Loucy (cell line): ENCODE results near the gene MAD1L1.

ENCODE experiments used
- H2AFZ ChIP-seq: fragments of 200-600 bp; sonication (generic); 2 replicates; pipeline ENCODE4 v1.6.0; 2016; ENCODE audit warnings: antibody characterized with exemption, mild to moderate bottlenecking, low read length, moderate library complexity
- H3F3A ChIP-seq: fragments of 200-600 bp; 2 replicates; pipeline ENCODE4 v1.6.0; 2016; ENCODE audit warnings: antibody characterized with exemption, low read depth, mild to moderate bottlenecking
- H3K27me3 ChIP-seq: fragments of 200-600 bp; sonication (generic); 2 replicates; pipeline ENCODE4 v1.6.1; 2014; ENCODE audit warnings: low read length, mild to moderate bottlenecking; ENCODE audit not compliant: insufficient read depth, poor library complexity, severe bottlenecking
- H3K36me3 ChIP-seq: fragments of 200-600 bp; sonication (generic); 2 replicates; pipeline ENCODE4 v1.6.1; 2016; ENCODE audit warnings: low read length; ENCODE audit not compliant: insufficient read depth
- H3K4me1 ChIP-seq: fragments of 200-600 bp; sonication (generic); 2 replicates; pipeline ENCODE4 v1.5.1; 2014; ENCODE audit warnings: low read length, mild to moderate bottlenecking; ENCODE audit not compliant: insufficient read depth, poor library complexity, severe bottlenecking
- H3K4me2 ChIP-seq: fragments of 200-600 bp; sonication (generic); 2 replicates; pipeline ENCODE4 v1.6.0; 2014; ENCODE audit warnings: antibody characterized with exemption, low read length, low read depth, mild to moderate bottlenecking; ENCODE audit not compliant: poor library complexity, severe bottlenecking
- H3K4me3 ChIP-seq: fragments of 200-600 bp; sonication (generic); 2 replicates; pipeline ENCODE4 v1.5.1; 2014; ENCODE audit warnings: low read length, mild to moderate bottlenecking, mixed read lengths; ENCODE audit not compliant: poor library complexity, severe bottlenecking
- H3K79me2 ChIP-seq: fragments of 200-600 bp; sonication (generic); 2 replicates; pipeline ENCODE4 v1.6.1; 2014; ENCODE audit warnings: low read length; ENCODE audit not compliant: insufficient read depth
- H3K9ac ChIP-seq: fragments of 200-600 bp; sonication (generic); 2 replicates; pipeline ENCODE4 v1.6.0; 2014; ENCODE audit warnings: mild to moderate bottlenecking, low read depth, low read length, moderate library complexity; ENCODE audit not compliant: poor library complexity, severe bottlenecking
- H3K9me2 ChIP-seq: fragments of 200-600 bp; sonication (generic); replicated peaks from 2 replicates; pipeline ENCODE4 v1.6.1; 2016; ENCODE audit warnings: low read depth, low read length, mixed read lengths
- H3K9me3 ChIP-seq: fragments of 200-600 bp; sonication (generic); 2 replicates; pipeline ENCODE4 v1.6.1; 2014; ENCODE audit warnings: mild to moderate bottlenecking, antibody characterized with exemption, low read length, low read depth; ENCODE audit not compliant: insufficient read depth
- H4K20me1 ChIP-seq: fragments of 200-600 bp; sonication (generic); 2 replicates; pipeline ENCODE4 v1.6.0; 2014; ENCODE audit warnings: antibody characterized with exemption, low read length, mild to moderate bottlenecking; ENCODE audit not compliant: insufficient read depth, poor library complexity, severe bottlenecking
- CTCF ChIP-seq: fragments of 200-600 bp; sonication (generic); conservative IDR thresholded peaks from 2 replicates; pipeline ENCODE4 v1.5.1; 2014; ENCODE audit warnings: mild to moderate bottlenecking, antibody characterized with exemption, low read length
- EZH2phosphoT487 ChIP-seq: fragments of 200-600 bp; IDR thresholded peaks from 2 replicates; pipeline ENCODE4 v1.6.1; 2018; ENCODE audit warnings: antibody characterized with exemption, mild to moderate bottlenecking, moderate library complexity, borderline replicate concordance

The MAD1L1 gene

GRCh38 chr7:2008101-2008935 lies 224.4 kb downstream of the MAD1L1 start:
- Histone ChIP-seq H3K4me3 (no peak overlapping the region), H3K79me2 (no peaks in the 10 kb centered on the region; the same call in 1 of the 2 replicates), H3F3A (no peaks in the 10 kb centered on the region), H2AFZ (no peak overlapping the region), H3K36me3 (peaks cover 27% of the 10 kb centered on the region; the same call in 1 of the 2 replicates), H3K4me1 (no peaks in the 10 kb centered on the region), H3K9me2 (no peaks in the 10 kb centered on the region), H3K9me3 (no peaks in the 10 kb centered on the region), H4K20me1 (no peaks in the 10 kb centered on the region), H3K27me3 (no peaks in the 10 kb centered on the region), H3K4me2 (no peak overlapping the region), H3K9ac (no peak overlapping the region)
- TF ChIP-seq CTCF (0 out of 2 replicates have a peak, but pooled peaks have one; percentile 16), EZH2phosphoT487 (no peak)

DNA sequence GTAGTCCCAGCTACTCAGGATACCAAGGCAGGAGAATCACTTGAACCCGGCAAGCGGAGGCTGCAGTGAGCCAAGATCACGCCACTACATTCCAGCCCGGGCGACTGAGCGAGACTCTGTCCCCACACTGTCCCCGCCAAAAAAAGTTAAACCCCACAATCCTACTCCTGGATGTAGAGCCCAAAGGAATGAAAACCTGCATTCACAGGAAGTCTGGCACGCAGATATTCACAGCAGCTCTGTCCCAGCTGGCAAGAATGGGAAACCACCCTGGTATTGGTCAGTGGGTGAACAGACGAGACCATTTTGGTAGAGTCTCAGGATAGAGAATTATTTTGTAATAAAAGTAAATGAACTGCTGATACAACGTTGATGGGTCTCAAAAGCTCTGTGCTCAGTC lies 225.2 kb downstream of the MAD1L1 start:
- Histone ChIP-seq H2AFZ (no peak overlapping the region), H3K79me2 (no peaks in the 10 kb centered on the region; the same call in 1 of the 2 replicates), H3K9me2 (no peaks in the 10 kb centered on the region), H3K36me3 (peaks cover 19% of the 10 kb centered on the region; the same call in 1 of the 2 replicates), H3K4me3 (no peak overlapping the region), H3K9ac (no peak overlapping the region), H3F3A (no peaks in the 10 kb centered on the region), H4K20me1 (no peaks in the 10 kb centered on the region), H3K4me2 (no peak overlapping the region), H3K9me3 (no peaks in the 10 kb centered on the region), H3K4me1 (no peaks in the 10 kb centered on the region), H3K27me3 (no peaks in the 10 kb centered on the region)
- no peak for TF ChIP-seq EZH2phosphoT487
- no peak for TF ChIP-seq CTCF

DNA sequence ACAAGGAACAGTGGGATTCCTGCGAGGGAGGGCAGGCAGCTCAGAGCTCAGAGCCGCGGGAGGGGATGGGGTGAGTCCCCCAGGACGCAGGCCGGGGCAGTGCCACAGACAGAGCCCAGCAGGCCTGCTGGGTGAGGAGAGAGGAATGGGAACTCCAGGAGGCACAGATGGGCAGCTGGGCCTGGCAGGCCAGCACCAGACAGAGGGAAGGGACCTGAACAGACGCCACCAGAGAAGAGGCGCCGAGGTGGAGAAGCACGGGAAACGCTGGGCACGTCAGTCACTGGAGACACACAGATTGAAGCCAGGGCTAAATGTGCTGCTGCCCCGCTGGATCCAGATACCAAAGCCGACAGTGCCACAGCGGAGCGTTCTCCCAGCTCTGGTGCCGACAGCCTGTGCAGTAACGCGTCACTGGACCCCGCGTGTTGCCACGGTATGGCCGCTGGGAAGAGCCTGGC lies 225.8 kb downstream of the MAD1L1 start:
- Histone ChIP-seq H3K4me3 (no peak overlapping the region), H3K4me1 (no peaks in the 10 kb centered on the region), H3K9me3 (no peaks in the 10 kb centered on the region), H3F3A (no peaks in the 10 kb centered on the region), H3K27me3 (no peaks in the 10 kb centered on the region), H3K36me3 (peaks cover 16% of the 10 kb centered on the region; the same call in 1 of the 2 replicates), H3K9me2 (no peaks in the 10 kb centered on the region), H2AFZ (no peak overlapping the region), H4K20me1 (no peaks in the 10 kb centered on the region), H3K4me2 (no peak overlapping the region), H3K9ac (no peak overlapping the region), H3K79me2 (no peaks in the 10 kb centered on the region; the same call in 1 of the 2 replicates)
- TF ChIP-seq CTCF (no peak), EZH2phosphoT487 (no peak)
